ENCODE results near the gene NUP62.

The NUP62 gene

DNA sequence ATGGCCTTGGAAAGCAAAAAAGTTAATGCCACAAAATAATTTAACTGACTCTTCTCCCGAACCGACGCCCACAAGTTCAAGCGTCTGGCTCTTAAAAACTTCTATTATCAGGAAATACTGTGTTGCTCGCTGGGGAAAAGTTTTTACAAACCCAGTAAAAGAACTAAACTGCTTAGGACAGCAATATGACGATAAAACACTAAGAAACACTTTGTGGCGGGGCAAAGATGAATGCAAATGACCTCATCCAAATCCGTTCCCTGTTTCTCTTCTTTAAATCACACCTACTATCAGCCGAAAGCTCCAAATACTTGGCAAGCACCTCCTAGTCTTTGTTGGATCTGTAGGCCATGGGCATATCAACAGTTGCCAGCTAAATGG, 26.8 kb upstream of the NUP62 start (continued):
- TF ChIP-seq ZC3H10 (CRISPR knock-in tag; IDR thresholded peaks at IDR 0.05): no peak
- no peak for TF ChIP-seq ESRRG (CRISPR knock-in tag; IDR thresholded peaks at IDR 0.05)
- no peak for TF ChIP-seq TSHZ2 (CRISPR knock-in tag; IDR thresholded peaks at IDR 0.05)
- no peak for TF ChIP-seq ISL1 (CRISPR knock-in tag; IDR thresholded peaks at IDR 0.05)

DNA sequence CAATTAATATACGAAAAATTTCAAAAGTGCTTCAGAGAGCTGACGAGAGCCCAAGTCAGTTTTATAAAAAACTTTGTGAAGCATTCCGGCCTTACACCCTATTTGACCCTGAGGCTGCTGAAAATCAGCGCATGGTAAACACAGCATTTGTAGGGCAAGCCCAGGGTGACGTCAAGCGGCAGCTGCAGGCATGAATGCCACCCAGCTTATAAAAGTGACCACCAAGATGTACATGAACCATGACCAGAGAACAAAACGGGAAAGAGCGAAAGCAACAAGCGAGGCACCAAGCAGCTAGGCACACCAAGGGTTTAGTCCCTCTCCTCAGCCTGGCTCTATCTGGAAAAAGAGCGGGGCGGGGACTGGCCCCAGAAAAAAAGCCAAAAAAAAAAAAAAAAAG, 25.6 kb upstream of the NUP62 start:
- TF ChIP-seq GLIS3 (CRISPR knock-in tag; IDR thresholded peaks at IDR 0.05): no peak
- TF ChIP-seq ZNF8 (CRISPR knock-in tag; IDR thresholded peaks at IDR 0.05): no peak
- no peak for TF ChIP-seq ESRRG (CRISPR knock-in tag; IDR thresholded peaks at IDR 0.05)
- no peak for TF ChIP-seq ARNTL (CRISPR knock-in tag; IDR thresholded peaks at IDR 0.05; ENCODE audit: borderline replicate concordance, low read depth)
- no peak for TF ChIP-seq ZFP30 (CRISPR knock-in tag; IDR thresholded peaks at IDR 0.05)
- no peak for TF ChIP-seq TSHZ2 (CRISPR knock-in tag; IDR thresholded peaks at IDR 0.05)
- TF ChIP-seq, protein P1, sequence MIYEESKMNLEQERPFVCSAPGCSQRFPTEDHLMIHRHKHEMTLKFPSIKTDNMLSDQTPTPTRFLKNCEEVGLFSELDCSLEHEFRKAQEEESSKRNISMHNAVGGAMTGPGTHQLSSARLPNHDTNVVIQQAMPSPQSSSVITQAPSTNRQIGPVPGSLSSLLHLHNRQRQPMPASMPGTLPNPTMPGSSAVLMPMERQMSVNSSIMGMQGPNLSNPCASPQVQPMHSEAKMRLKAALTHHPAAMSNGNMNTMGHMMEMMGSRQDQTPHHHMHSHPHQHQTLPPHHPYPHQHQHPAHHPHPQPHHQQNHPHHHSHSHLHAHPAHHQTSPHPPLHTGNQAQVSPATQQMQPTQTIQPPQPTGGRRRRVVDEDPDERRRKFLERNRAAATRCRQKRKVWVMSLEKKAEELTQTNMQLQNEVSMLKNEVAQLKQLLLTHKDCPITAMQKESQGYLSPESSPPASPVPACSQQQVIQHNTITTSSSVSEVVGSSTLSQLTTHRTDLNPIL (CRISPR knock-in tag; IDR thresholded peaks at IDR 0.05; ENCODE audit: low read depth): no peak
- TF ChIP-seq OSR1 (CRISPR knock-in tag; IDR thresholded peaks at IDR 0.05): no peak
- TF ChIP-seq SNAI2 (CRISPR knock-in tag; IDR thresholded peaks at IDR 0.05): no peak
- TF ChIP-seq, protein P2, sequence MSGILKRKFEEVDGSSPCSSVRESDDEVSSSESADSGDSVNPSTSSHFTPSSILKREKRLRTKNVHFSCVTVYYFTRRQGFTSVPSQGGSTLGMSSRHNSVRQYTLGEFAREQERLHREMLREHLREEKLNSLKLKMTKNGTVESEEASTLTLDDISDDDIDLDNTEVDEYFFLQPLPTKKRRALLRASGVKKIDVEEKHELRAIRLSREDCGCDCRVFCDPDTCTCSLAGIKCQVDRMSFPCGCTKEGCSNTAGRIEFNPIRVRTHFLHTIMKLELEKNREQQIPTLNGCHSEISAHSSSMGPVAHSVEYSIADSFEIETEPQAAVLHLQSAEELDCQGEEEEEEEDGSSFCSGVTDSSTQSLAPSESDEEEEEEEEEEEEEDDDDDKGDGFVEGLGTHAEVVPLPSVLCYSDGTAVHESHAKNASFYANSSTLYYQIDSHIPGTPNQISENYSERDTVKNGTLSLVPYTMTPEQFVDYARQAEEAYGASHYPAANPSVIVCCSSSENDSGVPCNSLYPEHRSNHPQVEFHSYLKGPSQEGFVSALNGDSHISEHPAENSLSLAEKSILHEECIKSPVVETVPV (CRISPR knock-in tag; IDR thresholded peaks at IDR 0.05): no peak
- TF ChIP-seq PPARA (CRISPR knock-in tag; IDR thresholded peaks at IDR 0.05; ENCODE audit: borderline replicate concordance): no peak
- TF ChIP-seq PATZ1 (CRISPR knock-in tag; IDR thresholded peaks at IDR 0.05; ENCODE audit: borderline replicate concordance): no peak
- TF ChIP-seq RARB (CRISPR knock-in tag; IDR thresholded peaks at IDR 0.05): no peak
- TF ChIP-seq ZC3H10 (CRISPR knock-in tag; IDR thresholded peaks at IDR 0.05): no peak
- no peak for TF ChIP-seq TCF4 (CRISPR knock-in tag; IDR thresholded peaks at IDR 0.05; ENCODE audit: borderline replicate concordance)
- no peak for TF ChIP-seq ISL1 (CRISPR knock-in tag; IDR thresholded peaks at IDR 0.05)
- no peak for TF ChIP-seq TOX (CRISPR knock-in tag; IDR thresholded peaks at IDR 0.05; ENCODE audit: borderline replicate concordance)
- no peak for TF ChIP-seq ZNF70 (CRISPR knock-in tag; IDR thresholded peaks at IDR 0.05)
- TF ChIP-seq POU6F1 (CRISPR knock-in tag; IDR thresholded peaks at IDR 0.05; ENCODE audit: borderline replicate concordance, low read depth): no peak
- ATAC-seq: no peak
